K562 treated with DMSO at 1 percent for 48 hours (cell line): ENCODE measurements around the gene OTUD1. TPM values are rescaled to one million over a fixed set of nuclear protein-coding genes. Genes with fewer than 3 reads are reported as not detected.

Experiments
- total RNA-seq: library from RNA; unstranded; fragments of 300-600 nt; gene quantifications from 2 replicates; pipeline ENCODE4 v1.2.3, GENCODE V29; 2022; ENCODE audit warnings: low replicate concordance; ENCODE audit errors: extremely low read depth

The OTUD1 gene
- not detected in 2 replicates for total RNA-seq

DNA sequence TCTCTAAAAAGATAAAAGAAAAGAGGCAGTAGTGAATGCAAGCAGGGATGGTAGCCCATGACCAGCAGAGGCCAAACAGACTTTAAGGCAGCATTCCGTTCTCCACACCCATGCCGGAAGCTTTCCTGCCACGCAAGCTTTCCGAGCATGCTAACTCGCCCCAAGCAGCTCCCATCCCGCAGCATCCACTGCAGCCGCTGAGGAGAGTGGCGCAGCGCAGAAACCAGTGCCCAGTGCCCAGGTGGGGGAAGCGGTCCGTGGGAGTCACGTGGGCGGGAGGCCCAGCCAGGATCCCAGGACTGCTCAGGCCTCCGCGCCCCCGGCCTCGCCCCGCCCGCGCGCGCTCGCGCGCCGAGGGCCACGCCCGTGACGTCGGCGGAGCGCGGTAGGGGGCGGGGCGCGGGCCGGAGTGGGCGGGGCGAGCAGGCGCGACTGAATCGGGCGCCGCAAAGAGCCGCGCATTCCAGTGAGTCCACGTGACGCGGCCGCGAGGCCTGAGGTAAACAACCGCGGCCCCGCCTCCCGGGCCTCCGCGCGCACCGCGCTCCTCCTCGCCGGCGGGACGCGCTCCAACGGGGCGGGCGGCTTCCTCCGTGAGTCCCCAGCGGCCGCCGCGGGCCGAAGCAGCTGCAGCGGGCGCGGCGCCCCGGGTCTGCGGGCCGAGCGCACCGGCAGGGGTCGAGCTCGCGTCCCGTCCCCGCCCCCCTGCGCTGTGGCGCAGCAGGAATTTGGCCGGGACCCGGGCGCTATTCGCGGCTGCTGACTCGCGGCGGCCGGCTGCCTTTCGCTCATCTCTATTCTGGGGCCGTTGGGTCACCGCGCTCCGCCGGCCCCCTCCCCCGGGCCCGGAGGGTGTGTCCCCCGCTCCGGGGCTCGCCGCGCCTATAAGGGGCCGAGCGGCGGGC, at the start of gene OTUD1:
OTUD1 (plus strand) TSS at position 529 of the 905 bp plus-strand sequence. CDS start 383 bp downstream, outside the sequence.

Other genes starting within 250 kb of the OTUD1 start
- gene PTF1A, start 246.8 kb upstream of the OTUD1 start, total RNA-seq, result not detected in 2 replicates
- gene C10orf67, start 94.3 kb upstream of the OTUD1 start, total RNA-seq, result not detected in 2 replicates